Measurements from ENCODE around the gene SLIT3.

Gene SLIT3

GRCh38 chr5:168967882-168968620, 332.9 kb downstream of the SLIT3 start:
- no peak for DNase-seq
- TF ChIP-seq POLR2A (IDR thresholded peaks at IDR 0.05; ENCODE audit: low read length) = no peak
- no peak for TF ChIP-seq GATA1 (IDR thresholded peaks at IDR 0.05; ENCODE audit: low read depth, low read length)

GRCh38 chr5:168965638-168966037, 335.3 kb downstream of the SLIT3 start:
- DNase-seq = no peak
- no peak for TF ChIP-seq GATA1 (IDR thresholded peaks at IDR 0.05; ENCODE audit: low read depth, low read length)
- TF ChIP-seq POLR2A (IDR thresholded peaks at IDR 0.05; ENCODE audit: low read length) = no peak

GRCh38 chr5:168964182-168964581, 336.8 kb downstream of the SLIT3 start:
- DNase-seq = no peak
- no peak for TF ChIP-seq GATA1 (IDR thresholded peaks at IDR 0.05; ENCODE audit: low read depth, low read length)
- no peak for TF ChIP-seq POLR2A (IDR thresholded peaks at IDR 0.05; ENCODE audit: low read length)

GRCh38 chr5:168962306-168962705, 338.6 kb downstream of the SLIT3 start:
- TF ChIP-seq POLR2A (IDR thresholded peaks at IDR 0.05; ENCODE audit: low read length) (no peak), GATA1 (IDR thresholded peaks at IDR 0.05; ENCODE audit: low read depth, low read length) (no peak)
- DNase-seq = no peak

- DNase-seq = no peak
- TF ChIP-seq POLR2A (IDR thresholded peaks at IDR 0.05; ENCODE audit: low read length) (no peak), GATA1 (IDR thresholded peaks at IDR 0.05; ENCODE audit: low read depth, low read length) (no peak)
These were observed 339.3 kb downstream of the SLIT3 start for GRCh38 chr5:168961681-168962080.

- DNase-seq = no peak
- TF ChIP-seq POLR2A (IDR thresholded peaks at IDR 0.05; ENCODE audit: low read length) (no peak), GATA1 (IDR thresholded peaks at IDR 0.05; ENCODE audit: low read depth, low read length) (no peak)
These were observed 340.4 kb downstream of the SLIT3 start for GRCh38 chr5:168960497-168960896.

- TF ChIP-seq GATA1 (IDR thresholded peaks at IDR 0.05; ENCODE audit: low read depth, low read length) (no peak), POLR2A (IDR thresholded peaks at IDR 0.05; ENCODE audit: low read length) (no peak)
These were observed 347.6 kb downstream of the SLIT3 start for GRCh38 chr5:168953351-168953750.

GRCh38 chr5:168952196-168952595, 348.7 kb downstream of the SLIT3 start:
- no peak for TF ChIP-seq POLR2A (IDR thresholded peaks at IDR 0.05; ENCODE audit: low read length)
- no peak for DNase-seq

More at GRCh38 chr5:168953351-168953750, 347.6 kb downstream of the SLIT3 start:
- DNase-seq = no peak

GRCh38 chr5:168951769-168952168, 349.2 kb downstream of the SLIT3 start:
- TF ChIP-seq POLR2A (IDR thresholded peaks at IDR 0.05; ENCODE audit: low read length) (no peak), GATA1 (IDR thresholded peaks at IDR 0.05; ENCODE audit: low read depth, low read length) (no peak)
- no peak for DNase-seq

- no peak for DNase-seq
- TF ChIP-seq POLR2A (IDR thresholded peaks at IDR 0.05; ENCODE audit: low read length) (no peak), GATA1 (IDR thresholded peaks at IDR 0.05; ENCODE audit: low read depth, low read length) (no peak)
These were observed 349.6 kb downstream of the SLIT3 start for GRCh38 chr5:168951356-168951755.

- no peak for DNase-seq
- no peak for TF ChIP-seq GATA1 (IDR thresholded peaks at IDR 0.05; ENCODE audit: low read depth, low read length)
- TF ChIP-seq POLR2A (IDR thresholded peaks at IDR 0.05; ENCODE audit: low read length) = no peak
These were observed 350.5 kb downstream of the SLIT3 start for GRCh38 chr5:168950241-168950951.

- TF ChIP-seq GATA1 (IDR thresholded peaks at IDR 0.05; ENCODE audit: low read depth, low read length) (no peak), POLR2A (IDR thresholded peaks at IDR 0.05; ENCODE audit: low read length) (no peak)
- no peak for DNase-seq
These were observed 352.2 kb downstream of the SLIT3 start for GRCh38 chr5:168948746-168949145.

GRCh38 chr5:168947212-168947868, 353.6 kb downstream of the SLIT3 start:
- no peak for TF ChIP-seq POLR2A (IDR thresholded peaks at IDR 0.05; ENCODE audit: low read length)
- no peak for TF ChIP-seq GATA1 (IDR thresholded peaks at IDR 0.05; ENCODE audit: low read depth, low read length)
- DNase-seq = peak; percentile 36 to 55

- TF ChIP-seq POLR2A (IDR thresholded peaks at IDR 0.05; ENCODE audit: low read length) (no peak), GATA1 (IDR thresholded peaks at IDR 0.05; ENCODE audit: low read depth, low read length) (no peak)
- peak; percentile 18 to 54 for DNase-seq
These were observed 354.6 kb downstream of the SLIT3 start for GRCh38 chr5:168946363-168946762.

Measured in erythroblast (primary cell).